Stimulated activated CD4-positive, alpha-beta T cell treated with anti-CD3 and anti-CD28 coated beads, Interleukin-2, amount 100 ng/mL, for 48 hours (primary cell): ENCODE results near the gene HNRNPA2B1.
A peak's percentile ranks its signal among the peaks of the same experiment; 100 is the strongest.
"Not testable (repeated sequence)": the region's sequence is repeated elsewhere in the genome, so short reads cannot be mapped to it uniquely, and the experiment has no call there.

Source experiments
- DNase-seq, 2 donors: peaks; one replicate each; pipeline ENCODE4 v3.0.0-alpha.2; 2020

HNRNPA2B1 gene

GRCh38 chr7:26197153-26198115 is 3.1 kb downstream of the HNRNPA2B1 start:
- no peak for DNase-seq

GRCh38 chr7:26195867-26196657 is 4.5 kb downstream of the HNRNPA2B1 start:
- DNase-seq: no peak

GRCh38 chr7:26195182-26195581 is 5.4 kb downstream of the HNRNPA2B1 start:
- DNase-seq: no peak

DNA sequence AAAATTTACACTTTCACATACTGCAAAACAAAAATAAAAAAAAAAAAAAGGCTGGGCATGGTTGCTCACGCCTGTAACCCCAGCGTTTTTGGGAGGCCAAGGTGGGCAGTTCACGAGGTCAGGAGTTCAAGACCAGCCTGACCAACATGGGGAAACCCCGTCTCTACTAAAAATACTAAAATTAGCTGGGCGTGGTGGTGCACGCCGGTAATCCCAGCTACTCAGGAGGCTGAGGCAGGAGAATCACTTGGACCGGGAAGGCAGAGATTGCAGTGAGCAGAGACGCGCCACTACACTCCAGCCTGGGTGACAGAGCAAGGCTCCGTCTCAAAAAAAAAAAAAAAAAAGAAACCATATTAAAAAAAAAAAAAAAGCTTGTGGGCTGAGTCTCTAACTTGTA is 5.8 kb downstream of the HNRNPA2B1 start:
- not testable (repeated sequence) for DNase-seq

DNA sequence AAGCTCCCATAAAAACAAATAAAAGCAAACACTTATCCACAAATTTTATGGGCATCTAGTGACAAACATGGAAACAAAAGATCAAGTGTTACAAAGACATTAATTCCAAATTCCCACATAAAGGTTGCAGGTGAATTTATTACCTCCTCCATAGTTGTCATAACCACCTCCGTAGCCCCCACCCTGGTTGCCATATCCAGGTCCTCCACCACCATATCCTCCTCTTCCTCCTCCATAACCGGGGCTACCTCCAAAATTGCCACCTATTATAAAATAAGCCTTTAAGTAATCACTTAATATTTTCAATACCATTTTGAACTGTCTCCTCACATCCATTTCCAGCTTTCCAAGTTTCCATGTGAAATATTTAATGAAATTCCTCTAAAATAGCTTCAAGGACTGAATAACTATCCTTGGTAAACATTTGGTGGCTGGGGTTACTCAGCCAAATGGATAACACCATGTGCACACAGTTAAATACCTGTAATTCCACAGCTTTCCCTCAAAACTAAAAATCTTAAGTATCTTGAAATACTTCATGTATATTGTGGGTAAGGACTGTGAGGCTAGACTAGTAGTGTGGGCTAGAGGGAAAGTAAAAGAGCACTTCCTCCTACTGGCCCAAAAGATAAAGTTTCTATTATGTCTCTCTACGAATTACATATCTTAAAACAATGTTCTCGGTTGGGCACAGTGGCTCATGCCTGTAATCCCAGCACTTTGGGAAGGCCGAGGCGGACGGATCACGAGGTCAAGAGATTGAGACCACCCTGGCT is 6.9 kb downstream of the HNRNPA2B1 start:
- DNase-seq: no peak

DNA sequence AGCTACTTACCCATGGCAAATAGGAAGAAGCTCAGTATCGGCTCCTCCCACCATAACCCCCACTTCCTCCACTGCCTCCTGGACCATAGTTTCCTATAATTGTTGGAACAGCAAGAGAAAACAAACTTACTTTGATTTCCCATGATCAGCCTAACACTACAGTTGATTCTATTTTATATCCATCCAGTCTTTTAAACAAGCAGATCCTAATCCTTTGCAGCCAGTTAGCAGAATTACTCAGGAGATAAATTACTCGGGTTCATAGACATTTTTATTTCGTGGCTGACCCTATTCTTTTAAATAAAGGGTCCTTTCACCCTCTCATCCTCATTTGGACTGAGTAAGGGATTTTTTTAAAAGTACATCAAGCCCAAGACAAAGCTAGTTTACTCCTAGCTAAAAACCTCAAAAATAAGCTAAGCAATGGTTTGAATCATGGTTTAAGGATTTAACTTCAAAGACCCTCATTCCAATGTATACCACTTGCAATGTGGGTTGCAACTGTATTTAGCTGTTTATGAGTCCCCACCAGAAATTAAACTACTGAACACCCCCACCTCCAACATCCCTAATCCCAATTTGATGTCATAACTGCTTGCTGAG is 8.0 kb downstream of the HNRNPA2B1 start:
- no peak for DNase-seq

GRCh38 chr7:26191974-26192479 is 8.5 kb downstream of the HNRNPA2B1 start:
- DNase-seq: no peak

GRCh38 chr7:26191233-26191973 is 9.1 kb downstream of the HNRNPA2B1 start:
- no peak for DNase-seq

DNA sequence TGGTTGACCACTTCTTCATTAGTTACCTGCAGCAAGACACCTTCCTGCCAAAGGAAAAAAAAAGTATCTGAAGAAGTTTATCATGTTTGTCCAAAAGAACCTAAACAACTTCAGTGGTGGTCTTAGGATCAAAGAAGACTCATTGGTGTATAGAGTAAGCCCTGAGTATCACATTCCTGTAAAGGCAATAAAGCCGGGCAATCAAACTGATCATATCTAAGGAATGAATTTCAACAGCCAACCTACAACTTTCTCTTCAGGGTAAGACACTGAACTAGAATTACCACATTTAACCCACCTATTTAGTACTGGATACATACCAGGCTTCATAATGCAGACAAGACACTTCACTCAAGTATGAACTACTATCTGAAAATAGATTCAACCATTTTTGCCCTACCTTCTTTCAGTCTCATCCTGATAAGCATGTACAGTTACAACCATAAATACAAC is 10.1 kb downstream of the HNRNPA2B1 start:
- no peak for DNase-seq

GRCh38 chr7:26189697-26190096 is 10.8 kb downstream of the HNRNPA2B1 start:
- no peak for DNase-seq

DNA sequence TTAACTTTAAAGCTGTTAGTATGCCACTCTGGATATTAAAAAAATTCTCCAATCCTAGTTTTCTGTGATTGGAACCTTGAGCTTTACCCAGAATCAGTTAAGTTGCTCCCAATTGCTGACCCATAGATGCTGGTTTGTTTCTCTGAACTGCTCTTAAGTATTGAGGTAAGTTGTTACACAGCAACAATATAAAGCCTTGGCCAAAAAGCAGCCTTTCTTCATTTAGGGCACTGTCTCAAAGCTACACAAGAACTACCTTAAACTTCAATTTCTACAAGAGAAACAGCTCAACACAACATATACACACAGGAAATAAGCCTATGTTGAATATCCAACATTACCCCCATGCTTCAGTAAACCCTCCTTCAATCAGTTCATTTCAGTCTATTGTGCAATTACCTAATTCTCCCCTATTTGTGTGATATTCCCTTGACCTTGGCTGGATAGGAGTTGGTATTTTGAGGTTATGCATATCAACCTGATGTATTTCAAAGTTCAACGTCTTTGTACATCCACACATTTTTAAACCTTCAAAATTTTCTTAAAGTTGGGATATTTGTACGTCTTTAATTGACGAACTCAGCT is 11.5 kb downstream of the HNRNPA2B1 start:
- DNase-seq: no peak

- DNase-seq: no peak
Observed at GRCh38 chr7:26188206-26188956, 12.2 kb downstream of the HNRNPA2B1 start.

GRCh38 chr7:26187380-26188205 is 13.0 kb downstream of the HNRNPA2B1 start:
- DNase-seq: peak in 1 of 2 donors; percentile 32

DNA sequence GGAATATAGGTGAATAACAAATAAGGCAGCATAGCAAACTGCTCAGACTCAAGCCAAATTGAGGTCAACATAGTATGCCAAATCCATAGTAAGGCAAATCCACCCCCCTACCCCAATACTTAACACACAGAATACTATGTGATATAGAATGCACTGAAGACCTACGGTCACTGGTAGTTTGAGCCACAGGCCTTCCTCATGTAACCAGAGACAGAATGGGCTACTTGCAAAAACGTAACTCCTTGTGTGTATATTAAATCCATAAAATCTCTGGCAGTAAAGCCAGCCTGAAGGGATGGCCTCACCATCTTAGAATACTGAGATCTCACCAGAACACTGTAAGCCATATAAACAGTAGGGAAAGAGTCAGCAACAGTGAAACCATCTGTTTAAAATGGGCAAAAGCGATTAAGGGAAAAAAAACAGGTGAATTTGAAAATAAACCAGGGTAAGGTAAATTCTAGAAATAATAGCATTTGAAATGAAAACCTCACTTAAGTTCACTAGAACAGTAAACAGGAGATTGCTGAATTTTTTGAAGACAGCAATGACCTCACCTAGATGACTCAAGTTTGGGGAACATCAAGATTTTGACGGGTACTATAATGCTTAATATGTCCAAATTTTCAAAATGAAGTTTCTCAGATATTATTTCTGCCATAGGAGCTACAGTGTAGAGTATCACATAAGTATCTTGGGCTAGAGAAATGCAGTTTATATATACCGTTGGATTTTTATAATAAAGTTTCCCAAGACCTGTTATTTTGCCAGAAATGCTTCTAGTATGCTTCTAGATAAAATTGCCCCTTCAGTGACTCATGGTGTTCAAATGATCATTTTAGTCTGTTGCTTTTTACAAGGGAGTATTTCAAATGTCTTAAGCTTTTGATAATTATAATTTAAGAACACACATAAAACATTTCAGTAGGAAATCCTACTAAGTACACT is 13.9 kb downstream of the HNRNPA2B1 start:
- DNase-seq: no peak

GRCh38 chr7:26185844-26186180 is 14.7 kb downstream of the HNRNPA2B1 start:
- DNase-seq: no peak

DNA sequence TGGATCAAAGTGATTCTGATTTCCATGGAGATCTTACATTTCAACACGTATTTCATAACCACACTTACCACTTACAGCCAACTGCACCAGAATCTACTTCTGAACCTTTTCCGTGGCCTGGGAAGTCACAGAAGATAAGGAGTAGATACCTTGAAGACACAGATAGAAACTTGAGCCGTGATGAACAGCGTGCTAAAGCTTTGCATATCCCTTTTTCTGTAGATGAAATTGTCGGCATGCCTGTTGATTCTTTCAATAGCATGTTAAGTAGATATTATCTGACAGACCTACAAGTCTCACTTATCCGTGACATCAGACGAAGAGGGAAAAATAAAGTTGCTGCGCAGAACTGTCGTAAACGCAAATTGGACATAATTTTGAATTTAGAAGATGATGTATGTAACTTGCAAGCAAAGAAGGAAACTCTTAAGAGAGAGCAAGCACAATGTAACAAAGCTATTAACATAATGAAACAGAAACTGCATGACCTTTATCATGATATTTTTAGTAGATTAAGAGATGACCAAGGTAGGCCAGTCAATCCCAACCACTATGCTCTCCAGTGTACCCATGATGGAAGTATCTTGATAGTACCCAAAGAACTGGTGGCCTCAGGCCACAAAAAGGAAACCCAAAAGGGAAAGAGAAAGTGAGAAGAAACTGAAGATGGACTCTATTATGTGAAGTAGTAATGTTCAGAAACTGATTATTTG is 15.3 kb downstream of the HNRNPA2B1 start:
- no peak for DNase-seq

GRCh38 chr7:26184281-26185101 is 16.1 kb downstream of the HNRNPA2B1 start:
- not testable (repeated sequence) for DNase-seq
